Small intestine (tissue), 7 donors: Measurements from ENCODE around the gene CTBP2. TPM values are rescaled to one million over a fixed set of nuclear protein-coding genes. Genes with fewer than 3 reads are reported as not detected.
A peak's percentile ranks its signal among the peaks of the same experiment; 100 is the strongest.

Source experiments
- DNase-seq, 2 donors: peaks; one replicate each; pipeline versions ENCODE4 v3.0.0 to v3.0.0-alpha.2; 2013
- FAIRE-seq: peaks from 2 replicates; lab custom pipeline; 2012; peaks lifted over from hg19 to GRCh38; lab: Jason Lieb, UNC
- H3K27ac ChIP-seq, 3 donors: one replicate each; pipeline ENCODE4 v1.5.1; 2013; ENCODE audit warnings: low read length in 2 of 3, mild to moderate bottlenecking in 2 of 3, control low read depth in 1 of 3, inconsistent platforms in 1 of 3, low read depth in 1 of 3, moderate library complexity in 1 of 3
- H3K27me3 ChIP-seq, 3 donors: one replicate each; pipeline ENCODE4 v1.6.1; 2013; ENCODE audit warnings: low read length in 3 of 3, inconsistent platforms in 1 of 3; ENCODE audit not compliant: control insufficient read depth in 3 of 3, insufficient read depth in 3 of 3
- H3K36me3 ChIP-seq, 3 donors: one replicate each; pipeline ENCODE4 v1.6.1; 2013; ENCODE audit warnings: low read length in 3 of 3, inconsistent platforms in 1 of 3, low read depth in 1 of 3, mild to moderate bottlenecking in 1 of 3, moderate library complexity in 1 of 3; ENCODE audit not compliant: control insufficient read depth in 3 of 3, insufficient read depth in 2 of 3
- H3K4me1 ChIP-seq, 3 donors: one replicate each; pipeline ENCODE4 v1.6.1; 2013; ENCODE audit warnings: low read length in 2 of 3, inconsistent platforms in 1 of 3, low read depth in 1 of 3, mild to moderate bottlenecking in 1 of 3, moderate library complexity in 1 of 3; ENCODE audit not compliant: control insufficient read depth in 3 of 3, insufficient read depth in 2 of 3
- H3K4me3 ChIP-seq, 3 donors: one replicate each; pipeline ENCODE4 v1.5.1; 2013; ENCODE audit warnings: low read length in 3 of 3, control low read depth in 1 of 3, inconsistent platforms in 1 of 3, low read depth in 1 of 3, mild to moderate bottlenecking in 1 of 3, moderate library complexity in 1 of 3
- H3K9me3 ChIP-seq, 2 donors: one replicate each; pipeline ENCODE4 v1.6.1; 2013; ENCODE audit warnings: low read depth in 1 of 2, low read length in 1 of 2; ENCODE audit not compliant: control insufficient read depth in 2 of 2, insufficient read depth in 1 of 2
- WGBS, 3 donors: extraction: QIAGEN DNeasy Blood & Tissue Kit; methylation state at CpG; one replicate each; pipeline ENCODE4 v1.1.7; 2013; 5-methylcytosine and 5-hydroxymethylcytosine counted together
- polyA plus RNA-seq, 4 donors: library from polyadenylated mRNA; stranded (reverse) in 3 of 4; unstranded in 1 of 4; fragments of 200-250 nt in 3 of 4; fragments of 120-200 nt in 1 of 4; gene quantifications; one replicate each; pipeline versions ENCODE4 v1.2.1 to v1.2.3, GENCODE V29; 2013
- donor health status: healthy with polysubstance abuse.
- donor health status: control.
- donor health status: control.
- donor health status: Bipolar disorder and iron deficiency.
- donor health status: healthy.

Gene CTBP2
- polyA plus RNA-seq, 4 donors: 38.1 to 56.8 (median 49.1) TPM

GRCh38 chr10:125022671-125023070 is 137.7 kb downstream of the CTBP2 start:
- no peak for FAIRE-seq
- WGBS, 3 donors: 87 to 92% (median 87%) methylated on average over 8 of the region's 8 CpGs
- no peak overlapping the region for H3K4me3 ChIP-seq
- peak overlapping the region in 1 of 3 donors; percentile 54 for H3K27ac ChIP-seq
- H3K36me3 ChIP-seq: peaks cover 0 to 72% (median 2%) of the 10 kb centered on the region in 3 donors
- no peaks in the 10 kb centered on the region for H3K27me3 ChIP-seq
- DNase-seq: no peak
- H3K4me1 ChIP-seq: peaks cover 2 to 25% (median 6%) of the 10 kb centered on the region in 3 donors
- H3K9me3 ChIP-seq: no peaks in the 10 kb centered on the region

- H3K9me3 ChIP-seq: no peaks in the 10 kb centered on the region
- no peak for DNase-seq
- H3K4me3 ChIP-seq: no peak overlapping the region
- WGBS, 3 donors: 84 to 86% (median 85%) methylated on average over 17 of the region's 17 CpGs
- FAIRE-seq: no peak
- peak overlapping the region in 1 of 3 donors; percentile 54 for H3K27ac ChIP-seq
- H3K4me1 ChIP-seq: peaks cover 2 to 25% (median 6%) of the 10 kb centered on the region in 3 donors
- no peaks in the 10 kb centered on the region for H3K27me3 ChIP-seq
- H3K36me3 ChIP-seq: peaks cover 0 to 72% (median 2%) of the 10 kb centered on the region in 3 donors
Measured at GRCh38 chr10:125021686-125022344, 138.5 kb downstream of the CTBP2 start.

- H3K4me1 ChIP-seq: peaks cover 2 to 25% (median 6%) of the 10 kb centered on the region in 3 donors
Measured at GRCh38 chr10:125020871-125021270, 139.5 kb downstream of the CTBP2 start.

GRCh38 chr10:125020386-125020785 is 140.0 kb downstream of the CTBP2 start:
- no peaks in the 10 kb centered on the region for H3K9me3 ChIP-seq
- peaks cover 0 to 72% (median 0%) of the 10 kb centered on the region in 3 donors for H3K36me3 ChIP-seq
- H3K27me3 ChIP-seq: no peaks in the 10 kb centered on the region
- no peak for DNase-seq
- H3K27ac ChIP-seq: no peak overlapping the region
- 84 to 92% (median 86%) methylated on average over 16 to 17 of the region's 17 CpGs for WGBS, 3 donors
- H3K4me1 ChIP-seq: peaks cover 2 to 25% (median 6%) of the 10 kb centered on the region in 3 donors
- no peak for FAIRE-seq
- H3K4me3 ChIP-seq: no peak overlapping the region

More at GRCh38 chr10:125020871-125021270, 139.5 kb downstream of the CTBP2 start:
- no peak for DNase-seq
- WGBS, 3 donors: 91 to 94% (median 91%) methylated on average over 9 of the region's 9 CpGs
- peaks cover 0 to 72% (median 0%) of the 10 kb centered on the region in 3 donors for H3K36me3 ChIP-seq
- no peak overlapping the region for H3K27ac ChIP-seq
- H3K27me3 ChIP-seq: no peaks in the 10 kb centered on the region
- FAIRE-seq: no peak
- H3K9me3 ChIP-seq: no peaks in the 10 kb centered on the region
- H3K4me3 ChIP-seq: no peak overlapping the region

- Histone ChIP-seq H3K27me3 (no peaks in the 10 kb centered on the region), H3K9me3 (no peaks in the 10 kb centered on the region), H3K4me3 (no peak overlapping the region), H3K4me1 (peaks cover 0 to 12% (median 5%) of the 10 kb centered on the region in 3 donors), H3K27ac (no peak overlapping the region), H3K36me3 (peaks cover 0 to 83% (median 0%) of the 10 kb centered on the region in 3 donors)
- FAIRE-seq (no peak), DNase-seq (no peak)
- WGBS, 3 donors: 87 to 90% (median 88%) methylated on average over 9 of the region's 9 CpGs
Measured at GRCh38 chr10:125018576-125019143, 141.7 kb downstream of the CTBP2 start.

GRCh38 chr10:125017547-125018298 is 142.6 kb downstream of the CTBP2 start:
- Histone ChIP-seq H3K27me3 (no peaks in the 10 kb centered on the region), H3K4me1 (peaks cover 0 to 3% (median 2%) of the 10 kb centered on the region in 3 donors), H3K9me3 (no peaks in the 10 kb centered on the region), H3K36me3 (peaks cover 0 to 86% (median 0%) of the 10 kb centered on the region in 3 donors), H3K27ac (no peak overlapping the region), H3K4me3 (no peak overlapping the region)
- FAIRE-seq (no peak), DNase-seq (no peak)
- 80 to 85% (median 81%) methylated on average over 12 of the region's 12 CpGs for WGBS, 3 donors

GRCh38 chr10:125016611-125017202 is 143.7 kb downstream of the CTBP2 start:
- H3K4me1 ChIP-seq: peaks cover 0 to 2% (median 0%) of the 10 kb centered on the region in 3 donors
- no peaks in the 10 kb centered on the region for H3K9me3 ChIP-seq
- DNase-seq: peak in 1 of 2 donors; percentile 33
- peaks cover 0 to 85% (median 0%) of the 10 kb centered on the region in 3 donors for H3K36me3 ChIP-seq
- H3K4me3 ChIP-seq: no peak overlapping the region
- no peaks in the 10 kb centered on the region for H3K27me3 ChIP-seq
- no peak for FAIRE-seq
- 54 to 83% (median 81%) methylated on average over 14 of the region's 14 CpGs for WGBS, 3 donors
- H3K27ac ChIP-seq: peak overlapping the region in 2 of 3 donors; percentile 10 to 59

- FAIRE-seq: no peak
- H3K27ac ChIP-seq: peak overlapping the region in 2 of 3 donors; percentile 10 to 59
- no peaks in the 10 kb centered on the region for H3K27me3 ChIP-seq
- no peaks in the 10 kb centered on the region for H3K9me3 ChIP-seq
- H3K36me3 ChIP-seq: peaks cover 0 to 85% (median under 1%) of the 10 kb centered on the region in 3 donors
- H3K4me3 ChIP-seq: no peak overlapping the region
- no peak for DNase-seq
- WGBS, 3 donors: 70 to 80% (median 74%) methylated on average over 8 to 10 of the region's 10 CpGs
- H3K4me1 ChIP-seq: peaks cover 0 to 2% (median 0%) of the 10 kb centered on the region in 3 donors
Measured at GRCh38 chr10:125016123-125016522, 144.2 kb downstream of the CTBP2 start.
